Omental fat pad (tissue), 4 donors: Measurements from ENCODE around the gene PKP4. TPM values are rescaled to one million over a fixed set of nuclear protein-coding genes. Genes with fewer than 3 reads are reported as not detected.

ENCODE experiments used
- ATAC-seq: fragments of 150-250 bp; one replicate; pipeline ENCODE4 v1.9.1; 2016; ENCODE audit warnings: mild to moderate bottlenecking, moderate library complexity; ENCODE audit not compliant: low FRiP score
- DNase-seq: peaks from one replicate; pipeline ENCODE4 v3.0.0-alpha.2; 2019; ENCODE audit warnings: low spot score
- total RNA-seq, 4 donors: library from RNA; depleted of rRNA; stranded (reverse); fragments of >200 nt; gene quantifications; one replicate each; pipeline ENCODE4 v1.1.0, GENCODE V29; 2016
- TF ChIP-seq, protein P1 (sequence below), 3 donors: fragments of 450-650 bp; IDR thresholded peaks; one replicate each; pipeline ENCODE4 v1.5.1; 2016 to 2017; ENCODE audit warnings: antibody characterized with exemption in 3 of 3, mild to moderate bottlenecking in 3 of 3, moderate library complexity in 2 of 3

PKP4 gene
- total RNA-seq, 4 donors from 2014 or later = 25.8 to 96.9 (median 56.2) TPM

DNA sequence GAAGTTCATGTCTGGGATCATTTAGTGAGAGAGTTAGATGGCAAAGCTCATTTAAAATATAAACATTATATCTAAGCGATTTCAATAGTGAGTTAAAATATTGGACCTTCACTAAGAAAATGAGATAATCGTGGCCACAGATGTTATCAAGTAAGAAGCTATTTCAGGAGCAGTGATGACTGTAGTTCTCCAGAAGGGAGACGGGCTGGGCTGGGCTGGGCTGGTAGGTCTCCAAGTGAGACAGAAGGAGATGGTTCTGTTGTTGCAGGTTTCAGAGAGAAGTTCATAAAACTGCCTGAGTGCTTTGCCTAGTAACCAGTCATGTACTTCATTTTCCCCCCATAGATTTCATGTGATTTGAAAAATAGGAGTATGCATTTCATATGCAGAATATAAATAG lies 208.2 kb downstream of the PKP4 start:
- no peak for ATAC-seq
- TF ChIP-seq, protein P1, sequence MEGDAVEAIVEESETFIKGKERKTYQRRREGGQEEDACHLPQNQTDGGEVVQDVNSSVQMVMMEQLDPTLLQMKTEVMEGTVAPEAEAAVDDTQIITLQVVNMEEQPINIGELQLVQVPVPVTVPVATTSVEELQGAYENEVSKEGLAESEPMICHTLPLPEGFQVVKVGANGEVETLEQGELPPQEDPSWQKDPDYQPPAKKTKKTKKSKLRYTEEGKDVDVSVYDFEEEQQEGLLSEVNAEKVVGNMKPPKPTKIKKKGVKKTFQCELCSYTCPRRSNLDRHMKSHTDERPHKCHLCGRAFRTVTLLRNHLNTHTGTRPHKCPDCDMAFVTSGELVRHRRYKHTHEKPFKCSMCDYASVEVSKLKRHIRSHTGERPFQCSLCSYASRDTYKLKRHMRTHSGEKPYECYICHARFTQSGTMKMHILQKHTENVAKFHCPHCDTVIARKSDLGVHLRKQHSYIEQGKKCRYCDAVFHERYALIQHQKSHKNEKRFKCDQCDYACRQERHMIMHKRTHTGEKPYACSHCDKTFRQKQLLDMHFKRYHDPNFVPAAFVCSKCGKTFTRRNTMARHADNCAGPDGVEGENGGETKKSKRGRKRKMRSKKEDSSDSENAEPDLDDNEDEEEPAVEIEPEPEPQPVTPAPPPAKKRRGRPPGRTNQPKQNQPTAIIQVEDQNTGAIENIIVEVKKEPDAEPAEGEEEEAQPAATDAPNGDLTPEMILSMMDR (IDR thresholded peaks at IDR 0.05) = no peak
- no peak for DNase-seq

DNA sequence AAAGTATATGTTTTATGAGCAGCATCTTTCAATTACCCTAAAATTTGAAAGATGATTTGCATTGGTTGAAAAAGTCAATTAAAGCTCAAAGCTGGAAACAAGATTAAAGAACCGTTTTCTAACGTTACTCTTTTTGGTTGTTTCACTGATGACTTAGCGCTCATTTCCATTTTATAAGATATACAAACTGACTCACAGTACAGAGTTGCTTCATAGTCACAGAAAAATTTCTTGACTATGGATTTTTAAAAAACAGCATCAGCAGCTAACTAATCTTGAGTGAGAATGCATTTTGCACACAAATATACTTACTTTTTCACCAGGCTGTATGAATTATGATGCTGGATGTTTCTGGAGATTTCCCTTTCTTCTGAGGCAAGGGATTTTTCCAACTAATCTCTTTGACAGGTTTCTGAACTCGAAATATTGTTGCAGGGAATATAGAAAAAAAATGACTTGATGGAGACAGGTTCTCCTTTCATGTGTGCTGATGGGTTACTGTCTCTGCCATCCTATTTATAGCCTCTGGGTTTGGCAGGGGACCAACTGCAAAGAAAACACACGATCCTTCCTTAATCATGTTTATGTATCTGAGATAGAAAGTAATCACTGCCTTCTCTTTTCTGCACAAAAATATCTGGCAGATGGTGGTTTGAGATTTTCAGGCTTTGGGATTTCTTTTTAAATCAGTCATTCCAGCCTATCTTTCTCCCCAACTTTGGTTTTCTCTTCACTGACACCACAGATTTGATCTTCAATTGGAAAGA lies 209.0 kb downstream of the PKP4 start:
- DNase-seq = no peak
- TF ChIP-seq, protein P1 (IDR thresholded peaks at IDR 0.05) = no peak

DNA sequence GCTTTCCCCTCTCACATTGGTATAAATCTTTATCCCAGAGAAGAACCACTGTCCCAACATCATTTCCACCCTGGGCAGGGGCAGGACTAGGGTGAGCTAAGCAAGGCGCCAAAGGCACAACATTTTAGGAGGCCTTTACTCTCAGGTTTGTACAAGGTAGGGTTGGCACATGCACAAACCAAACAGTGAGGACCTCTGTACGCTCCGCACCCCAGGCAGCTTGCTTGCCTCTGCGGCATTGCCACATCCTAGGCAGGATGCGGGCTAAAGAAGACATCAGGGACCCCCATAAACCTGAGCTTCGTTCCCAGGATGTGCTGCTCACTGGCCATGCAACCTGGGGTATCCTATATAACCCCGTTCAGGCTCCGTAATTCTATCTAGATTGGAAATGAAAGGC lies 210.2 kb downstream of the PKP4 start:
- TF ChIP-seq, protein P1 (IDR thresholded peaks at IDR 0.05) = no peak
- ATAC-seq = peak; percentile 11
- no peak for DNase-seq

More for the DNA sequence above, 209.0 kb downstream of the PKP4 start:
- ATAC-seq = no peak

DNA sequence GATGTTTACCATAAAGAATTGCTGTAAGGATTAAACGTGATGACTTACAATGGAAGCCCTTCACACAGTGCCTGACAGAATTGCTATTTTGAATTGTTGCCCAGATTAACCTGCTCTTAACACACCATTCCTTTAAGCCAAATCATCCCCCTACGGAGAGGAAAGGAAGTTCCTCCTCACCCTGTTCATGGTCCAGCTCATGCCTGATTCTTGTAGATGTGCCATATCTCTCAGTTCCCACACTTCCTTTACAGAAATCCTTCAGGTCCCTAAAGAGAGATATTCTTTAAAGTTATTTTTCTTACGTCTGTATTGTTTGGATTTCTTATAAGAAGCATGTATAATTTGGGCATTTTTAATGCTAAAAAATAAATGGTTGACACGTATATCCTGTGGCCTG lies 210.8 kb downstream of the PKP4 start:
- TF ChIP-seq, protein P1 (IDR thresholded peaks at IDR 0.05) = no peak
- DNase-seq = no peak
- peak; percentile 53 for ATAC-seq

DNA sequence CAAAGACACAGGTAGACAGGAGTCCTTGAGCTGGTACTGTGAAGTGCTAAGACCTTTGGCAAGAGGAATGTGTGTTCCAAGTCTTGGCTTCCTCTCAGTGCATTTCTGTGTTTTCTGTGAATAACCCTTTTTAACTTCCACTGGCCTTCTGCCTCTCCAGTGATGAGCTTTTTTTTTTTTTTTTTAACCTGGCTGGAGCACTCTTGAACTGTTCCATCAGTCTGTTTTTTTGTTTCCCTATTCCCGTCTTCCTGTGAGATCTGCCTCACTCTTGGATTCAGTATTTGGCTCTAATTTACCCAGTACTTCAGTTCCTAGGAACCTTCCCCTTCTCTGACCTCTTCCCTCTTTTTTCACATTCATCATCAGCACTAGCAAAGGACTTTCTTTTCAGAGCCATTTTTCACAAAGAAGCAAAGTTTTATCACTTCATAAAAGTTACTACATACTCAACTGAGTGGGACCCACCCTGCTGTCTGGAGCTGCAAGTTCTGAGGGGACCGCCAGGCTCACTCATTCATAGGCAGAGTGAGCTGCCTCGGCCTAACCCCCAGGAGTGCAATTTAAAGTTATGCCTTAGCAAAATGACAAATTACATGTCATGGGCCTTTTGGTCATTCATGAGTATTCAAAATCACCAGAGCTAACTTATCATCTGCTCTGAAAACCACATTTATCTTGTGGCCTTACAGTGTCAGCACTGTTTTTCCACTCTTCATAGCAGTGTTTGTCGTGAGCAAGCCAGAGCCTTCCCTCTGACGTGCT lies 211.4 kb downstream of the PKP4 start:
- no peak for DNase-seq
- ATAC-seq = no peak
- TF ChIP-seq, protein P1 (IDR thresholded peaks at IDR 0.05) = no peak

DNA sequence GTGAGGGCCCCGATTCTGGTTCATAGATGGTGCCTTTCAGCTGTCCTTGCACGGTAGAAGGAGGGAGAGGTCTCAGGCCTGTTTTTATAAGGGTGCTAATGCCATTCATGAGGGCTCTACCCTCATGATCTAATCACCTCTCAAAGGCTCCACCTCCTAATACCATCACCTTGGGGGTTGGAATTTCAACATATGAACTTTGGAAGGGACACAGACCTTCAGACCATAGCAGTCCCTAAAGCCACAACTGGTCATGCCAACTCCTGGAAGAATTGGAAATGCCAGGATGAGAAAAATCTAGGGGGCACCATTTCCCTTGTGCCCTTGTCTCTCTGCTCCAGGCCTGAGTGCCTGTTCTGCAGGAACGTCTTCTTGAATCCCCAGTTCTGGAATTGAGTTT lies 213.5 kb downstream of the PKP4 start:
- no peak for ATAC-seq
- TF ChIP-seq, protein P1 (IDR thresholded peaks at IDR 0.05) = no peak
- DNase-seq = no peak
